ENCODE measurements around the gene ETV1. TPM values are rescaled to one million over a fixed set of nuclear protein-coding genes. Genes with fewer than 3 reads are reported as not detected.

The ETV1 gene
- total and polyA plus RNA-seq, 9 of the 15 experiments (the other 6 are each of a cell fraction or from before 2014, with no cell fraction given), result 7.2 to 27.4 (median 14.0) TPM

- TF ChIP-seq CUX1 (CRISPR knock-in tag; IDR thresholded peaks at IDR 0.05) (peak; percentile 81; the same call in 1 of the 2 replicates), TAF1 (IDR thresholded peaks at IDR 0.05; ENCODE audit: control insufficient read depth, extremely low read depth, insufficient read depth, low read length, severe bottlenecking) (no peak), GTF2A2 (tag; IDR thresholded peaks at IDR 0.05) (peak; percentile 96), ZBTB17 (CRISPR knock-in tag; IDR thresholded peaks at IDR 0.05) (peak; percentile 80; the same call in 1 of the 2 replicates), ZBTB11 (CRISPR knock-in tag; IDR thresholded peaks at IDR 0.05) (no peak), NR2C2 (CRISPR knock-in tag; IDR thresholded peaks at IDR 0.05) (no peak), NR2C2 (tag; IDR thresholded peaks at IDR 0.05) (0 out of 2 replicates have a peak, but pooled peaks have one; percentile 8), ZNF639 (CRISPR knock-in tag; conservative IDR thresholded peaks at IDR 0.05 in 1 of 2, IDR thresholded peaks at IDR 0.05 in 1 of 2) (peak in 1 of 2 experiments; percentile 92; a peak in 2 of 4 replicates), MCM3 (IDR thresholded peaks at IDR 0.05) (no peak), HNRNPL (IDR thresholded peaks at IDR 0.05; ENCODE audit: low read depth, low read length) (no peak), KDM1A (IDR thresholded peaks at IDR 0.05) (no peak), RBM39 (optimal IDR thresholded peaks at IDR 0.05; ENCODE audit: low read depth, low read length) (no peak), ZNF740 (CRISPR knock-in tag; IDR thresholded peaks at IDR 0.05) (no peak), ZNF740 (tag; IDR thresholded peaks at IDR 0.05) (peak in 1 of 2 experiments; percentile 85; a peak in 2 of 4 replicates)
Observed at GRCh38 chr7:13849163-13849892, 140.1 kb downstream of the ETV1 start (continued).
